ENCODE data around the gene TERT.

- TF ChIP-seq EP300 (IDR thresholded peaks at IDR 0.05; ENCODE audit: low read depth) (no peak), CTCF (IDR thresholded peaks at IDR 0.05) (no peak), POLR2A (IDR thresholded peaks at IDR 0.05) (no peak), POLR2AphosphoS5 (IDR thresholded peaks at IDR 0.05) (no peak)
These were observed 9.2 kb upstream of the TERT start for GRCh38 chr5:1304033-1304432.
